Measurements from ENCODE around the gene SC5D.

The SC5D gene

GRCh38 chr11:121295246-121296029 is 2.9 kb downstream of the SC5D start:
- FAIRE-seq: no peak

DNA sequence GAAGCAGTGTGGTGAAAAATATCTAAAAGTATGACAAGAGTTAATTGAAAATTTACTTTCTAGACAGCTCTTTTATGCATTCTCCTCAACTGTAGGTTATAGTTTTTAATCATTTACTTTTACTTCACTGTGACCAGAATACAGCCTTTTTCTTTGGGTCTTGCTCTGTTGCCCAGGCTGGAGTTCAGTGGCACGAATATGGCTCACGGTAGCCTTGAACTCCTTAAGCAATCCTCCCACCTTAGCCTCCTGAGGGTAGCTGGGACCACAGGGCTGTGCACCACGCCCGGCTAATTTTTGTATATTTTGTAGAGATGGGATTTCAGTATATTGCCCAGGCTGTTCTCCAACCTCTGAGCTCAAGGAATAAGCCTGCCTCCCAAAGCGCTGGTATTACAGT is 5.3 kb downstream of the SC5D start:
- FAIRE-seq: no peak

DNA sequence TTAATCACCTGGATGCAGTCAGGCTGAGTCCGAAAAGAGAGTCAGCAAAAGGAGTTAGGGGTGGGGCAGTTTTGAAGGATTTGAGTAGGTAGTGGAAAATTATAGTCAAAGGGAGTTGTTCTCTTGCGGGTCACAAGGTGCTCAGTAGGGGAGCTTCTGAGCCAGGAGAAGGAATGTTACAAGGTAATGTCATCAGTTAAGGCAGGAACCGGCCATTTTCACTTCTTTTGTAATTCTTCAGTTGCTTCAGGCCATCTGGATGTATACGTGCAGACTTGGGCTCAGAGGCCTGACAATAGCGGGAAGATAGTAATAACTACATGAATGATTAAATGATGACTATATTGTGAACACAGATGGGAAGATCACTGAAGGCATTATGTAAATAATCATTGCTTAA is 6.2 kb downstream of the SC5D start:
- no peak for FAIRE-seq

- no peak for FAIRE-seq
These were observed 6.8 kb downstream of the SC5D start for GRCh38 chr11:121299417-121299816.

DNA sequence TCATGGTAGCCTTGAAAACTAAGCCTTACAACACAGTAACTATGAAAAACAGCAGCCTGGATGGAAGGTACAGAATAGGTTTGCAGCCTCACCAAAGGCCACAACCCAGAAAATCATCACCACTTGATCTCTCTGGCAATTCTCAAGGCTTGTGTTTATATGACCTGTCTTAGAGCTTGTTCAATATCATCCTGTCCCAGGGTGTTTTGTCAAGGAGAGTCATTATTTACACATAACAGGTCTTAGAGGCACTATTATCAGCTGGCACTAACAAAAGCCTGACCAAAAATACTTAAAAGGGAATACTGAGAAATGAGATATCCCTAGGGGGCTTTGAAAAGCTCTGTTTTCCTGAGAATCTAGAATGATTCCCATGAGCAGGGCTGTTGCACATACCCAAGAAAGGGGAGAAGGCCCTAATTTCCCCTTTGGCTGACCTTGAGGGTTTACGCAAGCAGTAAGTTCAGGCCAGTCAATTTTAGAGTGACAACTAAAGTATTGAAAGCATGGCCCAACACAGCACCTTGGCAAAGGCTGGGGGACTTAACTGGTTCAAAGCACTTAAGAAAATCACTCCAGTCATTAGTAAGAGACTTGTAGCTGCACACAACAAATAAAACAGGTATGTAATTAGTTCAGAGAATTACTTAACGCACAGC is 7.9 kb downstream of the SC5D start:
- FAIRE-seq: no peak

DNA sequence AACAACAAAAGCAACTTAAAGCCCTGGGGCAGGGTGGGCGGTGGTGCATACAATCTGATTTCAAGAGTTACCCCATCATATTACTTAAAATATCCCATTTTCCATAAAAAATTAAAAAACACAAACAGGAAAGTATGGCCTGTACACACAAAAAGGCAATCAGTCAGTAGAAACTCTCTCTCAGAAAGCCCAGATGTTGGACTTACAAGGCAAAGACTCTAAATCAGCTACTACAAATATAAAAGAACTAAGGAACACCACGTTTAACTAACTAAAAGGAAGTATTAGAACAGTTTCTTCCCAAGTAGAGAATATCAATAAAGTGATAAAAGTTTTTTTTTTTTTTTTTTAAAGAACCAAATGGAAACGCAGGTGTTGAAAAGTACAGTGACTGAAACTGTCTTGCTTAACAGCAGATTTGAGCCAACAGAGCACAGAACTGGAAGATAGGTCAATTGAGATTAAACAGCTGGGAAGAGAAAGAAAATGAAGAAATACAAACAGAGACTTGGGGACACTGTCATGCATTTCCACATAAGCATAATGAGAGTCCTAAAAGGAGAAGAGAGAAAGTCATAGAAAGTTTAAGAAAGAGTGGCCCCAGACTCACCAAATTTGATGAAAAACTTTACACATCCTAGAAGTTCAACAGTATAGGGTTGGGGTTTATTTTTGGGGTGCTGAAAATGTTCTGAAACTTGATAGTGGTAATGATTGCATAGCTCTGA is 8.6 kb downstream of the SC5D start:
- no peak for FAIRE-seq

DNA sequence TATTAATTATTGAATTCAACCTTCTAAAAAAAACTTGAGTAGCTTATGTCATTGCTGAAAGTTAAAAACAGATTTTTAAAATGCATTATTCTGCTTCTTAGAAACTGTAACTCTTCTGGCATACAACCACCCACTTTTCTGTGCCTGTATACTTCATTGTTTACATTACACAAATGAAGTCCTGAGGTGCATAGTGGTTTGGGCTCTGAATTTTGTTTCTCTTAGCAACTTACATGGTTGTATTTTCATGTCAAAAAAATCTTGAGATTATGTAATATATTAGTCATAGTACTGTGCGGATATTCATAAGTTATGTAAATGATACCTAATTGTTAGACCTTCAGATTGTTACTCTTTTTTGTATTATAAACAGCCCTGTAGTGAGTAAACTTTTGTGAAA is 12.2 kb downstream of the SC5D start:
- FAIRE-seq: no peak

GRCh38 chr11:121308816-121309215 is 16.2 kb downstream of the SC5D start:
- no peak for FAIRE-seq

- no peak for FAIRE-seq
These were observed 17.1 kb downstream of the SC5D start for GRCh38 chr11:121309688-121310087.

GRCh38 chr11:121310908-121311307 is 18.3 kb downstream of the SC5D start:
- no peak for FAIRE-seq

GRCh38 chr11:121311373-121311772 is 18.8 kb downstream of the SC5D start:
- no peak for FAIRE-seq

- FAIRE-seq: no peak
These were observed 19.9 kb downstream of the SC5D start for GRCh38 chr11:121312483-121312882.

DNA sequence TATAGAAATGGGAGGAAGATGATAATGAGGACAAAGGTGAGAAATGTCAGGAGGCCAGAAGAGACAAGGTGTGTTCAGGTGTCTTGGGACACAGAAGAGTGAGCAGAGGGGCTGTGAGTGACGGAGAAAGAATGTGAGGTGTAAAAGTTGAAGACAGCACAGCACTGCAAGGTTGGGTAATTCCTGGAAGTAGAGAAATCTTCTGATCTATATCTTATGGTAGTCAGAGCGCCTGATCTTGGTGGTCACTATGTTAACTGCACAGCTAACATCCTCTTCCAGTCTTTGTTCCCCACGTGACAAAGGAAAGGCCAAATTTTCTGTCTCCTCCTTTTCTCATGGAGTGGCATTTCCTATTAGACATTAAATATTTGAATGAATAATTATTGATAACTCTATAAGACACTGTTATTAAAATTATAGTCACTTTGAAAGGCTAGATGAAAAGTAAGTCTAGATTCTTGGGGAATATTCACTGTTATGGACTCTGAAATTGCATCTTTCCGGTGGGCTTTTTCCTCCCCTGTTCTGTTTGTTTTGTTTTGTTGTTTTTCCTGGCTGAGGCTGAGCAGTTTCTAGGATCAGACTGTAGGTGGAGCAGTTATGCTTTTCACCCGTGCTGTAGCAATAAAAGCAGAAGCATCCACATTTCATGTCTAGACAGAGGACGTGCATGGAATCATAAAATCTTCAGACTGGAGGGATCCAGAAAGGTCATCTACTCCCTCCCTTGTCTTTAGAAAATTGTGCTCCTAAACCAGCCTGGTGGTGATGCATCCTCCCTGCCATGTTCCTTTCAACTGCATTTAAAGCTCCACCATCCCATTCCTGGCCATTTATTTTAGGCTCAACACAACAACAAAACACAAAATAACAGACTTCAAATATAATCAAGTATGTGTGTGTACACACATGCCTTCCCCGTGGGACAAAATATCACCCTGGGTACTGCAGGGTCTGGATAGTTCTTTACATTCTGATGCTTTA is 26.6 kb downstream of the SC5D start:
- FAIRE-seq: peak; percentile 89

- FAIRE-seq: no peak
These were observed 29.2 kb downstream of the SC5D start for GRCh38 chr11:121321614-121322243.

DNA sequence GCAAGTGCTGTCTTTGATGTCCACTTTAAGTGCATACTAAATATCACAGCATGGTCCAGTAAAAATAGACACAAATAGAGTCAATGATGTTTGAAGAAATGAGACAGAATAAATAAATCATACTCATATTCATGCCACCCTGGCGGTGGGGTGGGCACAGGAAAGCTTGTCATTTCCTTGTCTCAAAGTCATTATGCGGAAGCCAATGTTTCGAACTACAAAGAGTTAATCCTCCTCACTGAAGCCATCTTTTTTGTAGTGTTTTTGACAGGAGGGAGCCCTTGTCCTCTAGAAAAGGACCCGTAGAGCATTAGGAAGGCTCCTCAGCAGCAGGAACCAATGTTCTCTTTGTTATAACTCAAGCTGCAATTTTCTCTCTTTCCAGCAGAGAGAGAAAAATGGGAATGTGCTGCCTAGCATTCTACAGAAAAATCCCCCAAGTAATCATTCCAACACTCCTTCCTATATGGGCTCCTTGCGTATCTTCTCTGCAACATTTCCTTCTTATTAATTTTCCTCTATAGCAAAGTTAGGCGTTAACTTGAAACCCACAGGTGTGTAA is 30.6 kb downstream of the SC5D start:
- FAIRE-seq: no peak

GRCh38 chr11:121326230-121326629 is 33.7 kb downstream of the SC5D start:
- no peak for FAIRE-seq

DNA sequence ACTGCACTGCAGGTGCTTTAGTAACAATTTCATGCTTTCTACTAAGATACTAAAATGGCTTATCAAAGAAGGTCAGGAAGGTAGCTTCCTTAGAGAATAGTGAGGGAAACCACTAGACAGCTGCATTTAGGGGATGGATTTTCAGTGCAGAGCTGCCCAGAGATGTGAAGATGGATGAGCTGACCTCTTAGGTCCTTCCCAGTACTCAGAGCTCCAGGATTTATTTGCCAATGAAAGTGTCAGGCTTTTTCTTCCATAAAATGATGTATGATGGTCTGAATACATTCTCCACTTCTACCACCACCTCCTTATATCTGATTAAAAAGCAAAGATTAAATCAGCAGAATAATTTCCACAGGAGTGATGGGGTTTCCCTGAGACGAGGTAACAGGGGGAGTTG is 35.0 kb downstream of the SC5D start:
- FAIRE-seq: no peak

GRCh38 chr11:121328176-121328966 is 35.8 kb downstream of the SC5D start:
- FAIRE-seq: no peak

- FAIRE-seq: no peak
These were observed 36.6 kb downstream of the SC5D start for GRCh38 chr11:121328967-121329679.

DNA sequence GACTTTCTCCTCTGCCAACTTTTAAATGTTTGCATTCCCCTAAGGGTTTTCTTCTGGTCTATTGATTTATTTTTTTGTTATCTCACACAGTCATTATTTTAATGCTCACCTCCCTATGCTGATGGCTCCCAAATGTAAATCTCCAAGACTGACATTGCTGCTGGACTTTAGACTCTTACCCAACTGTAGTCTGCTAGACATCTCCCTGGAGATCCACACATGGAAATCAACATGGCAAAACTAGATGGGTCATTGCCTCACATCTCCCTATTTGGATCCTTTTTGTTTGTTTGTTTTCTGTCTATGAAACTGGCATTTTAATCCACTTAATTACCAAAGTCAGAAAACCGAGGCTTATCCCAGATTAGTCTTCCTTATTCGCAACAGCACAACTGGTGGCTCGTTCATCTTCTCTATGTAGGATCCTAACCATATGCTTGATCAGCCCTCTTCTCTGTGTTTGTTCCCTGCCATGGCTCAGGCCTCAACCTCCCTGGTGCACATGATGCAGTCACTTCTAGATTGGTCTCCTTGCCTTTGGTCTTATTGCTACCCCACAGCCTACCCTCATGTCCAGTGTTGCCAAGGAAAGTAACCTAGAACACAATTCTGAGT is 37.3 kb downstream of the SC5D start:
- no peak for FAIRE-seq

Measured in endometrium (tissue), 2 donors.